ENCODE results near the gene TNFSF8. TPM values are rescaled to one million over a fixed set of nuclear protein-coding genes. Genes with fewer than 3 reads are reported as not detected.
A peak's percentile ranks its signal among the peaks of the same experiment; 100 is the strongest.

Gene TNFSF8
- total RNA-seq, 4 donors from 2014 or later, result 3.2 to 7.1 (median 6.6) TPM

GRCh38 chr9:114916481-114916880, 13.9 kb downstream of the TNFSF8 start:
- no peak for ATAC-seq (ENCODE audit: low FRiP score)
- DNase-seq (ENCODE audit: low spot score), result no peak

GRCh38 chr9:114914139-114914538, 16.3 kb downstream of the TNFSF8 start:
- DNase-seq (ENCODE audit: low spot score) (no peak), ATAC-seq (ENCODE audit: low FRiP score) (no peak)
- TF ChIP-seq CTCF (IDR thresholded peaks at IDR 0.05), result no peak

More at GRCh38 chr9:114916481-114916880, 13.9 kb downstream of the TNFSF8 start:
- no peak for TF ChIP-seq CTCF (IDR thresholded peaks at IDR 0.05)

- TF ChIP-seq CTCF (IDR thresholded peaks at IDR 0.05), result no peak
- ATAC-seq (ENCODE audit: low FRiP score), result no peak
- no peak for DNase-seq (ENCODE audit: low spot score)
Measured at GRCh38 chr9:114913656-114914055, 16.7 kb downstream of the TNFSF8 start.

GRCh38 chr9:114913217-114913616, 17.2 kb downstream of the TNFSF8 start:
- no peak for DNase-seq (ENCODE audit: low spot score)
- no peak for TF ChIP-seq CTCF (IDR thresholded peaks at IDR 0.05)

GRCh38 chr9:114911167-114911821, 19.1 kb downstream of the TNFSF8 start:
- peak in 1 of 3 donors; percentile 6 for TF ChIP-seq CTCF (IDR thresholded peaks at IDR 0.05)
- ATAC-seq (ENCODE audit: low FRiP score) (no peak), DNase-seq (ENCODE audit: low spot score) (no peak)

More at GRCh38 chr9:114913217-114913616, 17.2 kb downstream of the TNFSF8 start:
- ATAC-seq (ENCODE audit: low FRiP score), result no peak

GRCh38 chr9:114910541-114910940, 19.9 kb downstream of the TNFSF8 start:
- ATAC-seq (ENCODE audit: low FRiP score) (no peak), DNase-seq (ENCODE audit: low spot score) (no peak)
- TF ChIP-seq CTCF (IDR thresholded peaks at IDR 0.05), result no peak

- ATAC-seq (ENCODE audit: low FRiP score) (no peak), DNase-seq (ENCODE audit: low spot score) (no peak)
- no peak for TF ChIP-seq CTCF (IDR thresholded peaks at IDR 0.05)
Measured at GRCh38 chr9:114909661-114910060, 20.7 kb downstream of the TNFSF8 start.
